HEK293 (cell line): ENCODE data around the gene PTPRCAP.

Source experiments
- CTCF ChIA-PET: fragments of 350-600 bp; formaldehyde crosslinking; extraction: SDS; loops from one replicate; lab custom pipeline; 2021; ENCODE audit warnings: antibody characterized with exemption; lab: Yijun Ruan, JAX
- POLR2A ChIA-PET: fragments of 300-600 bp; formaldehyde crosslinking; extraction: SDS; loops from one replicate; lab custom pipeline; 2020; ENCODE audit warnings: antibody characterized with exemption, inconsistent platforms; lab: Yijun Ruan, JAX
- H3K27ac ChIP-seq: fragments of 200-500 bp; sonication (Bioruptor generic); 2 replicates; pipeline ENCODE4 v1.5.1; 2014; ENCODE audit warnings: low read depth, low read length, control low read depth, inconsistent platforms; ENCODE audit errors: extremely low read depth
- H3K36me3 ChIP-seq, 2 experiments: fragments of 200-500 bp in 1 of 2; sonication (Bioruptor generic) in 1 of 2; 1 replicate in 1 of 2; 2 replicates in 1 of 2; pipeline ENCODE4 v1.5.1; 2014 to 2017; ENCODE audit warnings: inconsistent platforms in 2 of 2, low read length in 2 of 2; ENCODE audit not compliant: control insufficient read depth in 2 of 2, insufficient read depth in 1 of 2
- H3K4me1 ChIP-seq: fragments of 200-500 bp; sonication (Bioruptor generic); 2 replicates; pipeline ENCODE4 v1.5.1; 2014; ENCODE audit warnings: mild to moderate bottlenecking, low read length, inconsistent platforms; ENCODE audit not compliant: control insufficient read depth, insufficient read depth
- H3K4me3 ChIP-seq: 2 replicates; pipeline ENCODE4 v1.5.1; 2011; ENCODE audit warnings: low read depth, mild to moderate bottlenecking, control low read depth, low read length, moderate library complexity
- H3K9me3 ChIP-seq: fragments of 200-500 bp; sonication (Bioruptor generic); 2 replicates; pipeline ENCODE4 v1.5.1; 2014; ENCODE audit warnings: low read depth, low read length, inconsistent platforms; ENCODE audit not compliant: control insufficient read depth, insufficient read depth
- EGR2 ChIP-seq: fragments of 450-650 bp; formaldehyde crosslinking; IDR thresholded peaks from 2 replicates; pipeline ENCODE4 v1.5.1; 2016; ENCODE audit warnings: low read depth, missing biosample characterization, missing genetic modification characterization
- GLI4 ChIP-seq: fragments of 450-650 bp; formaldehyde crosslinking; IDR thresholded peaks from 2 replicates; pipeline ENCODE4 v1.5.1; 2016; ENCODE audit warnings: missing biosample characterization, missing genetic modification characterization
- GLIS1 ChIP-seq: fragments of 450-650 bp; formaldehyde crosslinking; IDR thresholded peaks from 2 replicates; pipeline ENCODE4 v1.5.1; 2016; ENCODE audit warnings: missing biosample characterization, missing genetic modification characterization
- KLF16 ChIP-seq: fragments of 450-650 bp; formaldehyde crosslinking; IDR thresholded peaks from 2 replicates; pipeline ENCODE4 v1.5.1; 2017; ENCODE audit warnings: missing biosample characterization, missing genetic modification characterization
- KLF7 ChIP-seq: fragments of 450-650 bp; formaldehyde crosslinking; IDR thresholded peaks from 2 replicates; pipeline ENCODE4 v1.5.1; 2016; ENCODE audit warnings: missing biosample characterization, missing genetic modification characterization, borderline replicate concordance
- PRDM6 ChIP-seq: fragments of 450-650 bp; formaldehyde crosslinking; IDR thresholded peaks from 2 replicates; pipeline ENCODE4 v1.5.1; 2017; ENCODE audit warnings: missing biosample characterization, missing genetic modification characterization
- SETDB1 ChIP-seq: IDR thresholded peaks from one replicate; pipeline ENCODE4 v1.6.1; 2017; ENCODE audit warnings: mild to moderate bottlenecking, low read length, moderate library complexity, mixed read lengths; ENCODE audit not compliant: insufficient read length
- SP2 ChIP-seq: fragments of 450-650 bp; formaldehyde crosslinking; IDR thresholded peaks from 2 replicates; pipeline ENCODE4 v1.5.1; 2016; ENCODE audit warnings: missing biosample characterization, missing genetic modification characterization
- SP7 ChIP-seq: fragments of 450-650 bp; formaldehyde crosslinking; IDR thresholded peaks from 2 replicates; pipeline ENCODE4 v1.5.1; 2016; ENCODE audit warnings: missing biosample characterization, missing genetic modification characterization
- ZBTB17 ChIP-seq: fragments of 450-650 bp; formaldehyde crosslinking; IDR thresholded peaks from 2 replicates; pipeline ENCODE4 v1.5.1; 2016; ENCODE audit warnings: missing biosample characterization, missing genetic modification characterization
- ZBTB48 ChIP-seq: fragments of 450-650 bp; formaldehyde crosslinking; IDR thresholded peaks from 2 replicates; pipeline ENCODE4 v1.5.1; 2016; ENCODE audit warnings: missing biosample characterization, missing genetic modification characterization
- ZBTB8A ChIP-seq: fragments of 450-650 bp; formaldehyde crosslinking; IDR thresholded peaks from 2 replicates; pipeline ENCODE4 v1.5.1; 2016; ENCODE audit warnings: missing biosample characterization, missing genetic modification characterization
- ZFHX2 ChIP-seq: fragments of 450-650 bp; formaldehyde crosslinking; conservative IDR thresholded peaks from 2 replicates; pipeline ENCODE4 v1.5.1; 2016; ENCODE audit warnings: missing biosample characterization, missing genetic modification characterization
- ZFP37 ChIP-seq: fragments of 450-650 bp; formaldehyde crosslinking; IDR thresholded peaks from 2 replicates; pipeline ENCODE4 v1.5.1; 2016; ENCODE audit warnings: missing biosample characterization, missing genetic modification characterization
- ZNF146 ChIP-seq: fragments of 450-650 bp; formaldehyde crosslinking; IDR thresholded peaks from 2 replicates; pipeline ENCODE4 v1.5.1; 2016; ENCODE audit warnings: missing biosample characterization, missing genetic modification characterization
- ZNF157 ChIP-seq: fragments of 450-650 bp; formaldehyde crosslinking; IDR thresholded peaks from 2 replicates; pipeline ENCODE4 v1.5.1; 2016; ENCODE audit warnings: missing biosample characterization, missing genetic modification characterization
- ZNF175 ChIP-seq: fragments of 450-650 bp; formaldehyde crosslinking; IDR thresholded peaks from 2 replicates; pipeline ENCODE4 v1.5.1; 2016; ENCODE audit warnings: missing biosample characterization, missing genetic modification characterization
- ZNF211 ChIP-seq: fragments of 450-650 bp; formaldehyde crosslinking; IDR thresholded peaks from 2 replicates; pipeline ENCODE4 v1.5.1; 2016; ENCODE audit warnings: low read depth, missing biosample characterization, missing genetic modification characterization
- ZNF221 ChIP-seq: fragments of 450-650 bp; formaldehyde crosslinking; IDR thresholded peaks from 2 replicates; pipeline ENCODE4 v1.5.1; 2017; ENCODE audit warnings: missing biosample characterization, missing genetic modification characterization, borderline replicate concordance
- ZNF239 ChIP-seq: fragments of 450-650 bp; formaldehyde crosslinking; IDR thresholded peaks from 2 replicates; pipeline ENCODE4 v1.5.1; 2016; ENCODE audit warnings: missing biosample characterization, missing genetic modification characterization
- ZNF324 ChIP-seq: fragments of 450-650 bp; formaldehyde crosslinking; IDR thresholded peaks from 2 replicates; pipeline ENCODE4 v1.5.1; 2016; ENCODE audit warnings: missing biosample characterization, missing genetic modification characterization
- ZNF341 ChIP-seq: fragments of 450-650 bp; formaldehyde crosslinking; IDR thresholded peaks from 2 replicates; pipeline ENCODE4; 2016; ENCODE audit warnings: low read depth, missing biosample characterization, missing genetic modification characterization
- ZNF366 ChIP-seq: fragments of 450-650 bp; formaldehyde crosslinking; conservative IDR thresholded peaks from 2 replicates; pipeline ENCODE4 v1.5.1; 2016; ENCODE audit warnings: missing biosample characterization, missing genetic modification characterization
- ZNF416 ChIP-seq: fragments of 450-650 bp; formaldehyde crosslinking; IDR thresholded peaks from 2 replicates; pipeline ENCODE4 v1.5.1; 2016; ENCODE audit warnings: missing biosample characterization, missing genetic modification characterization
- ZNF433 ChIP-seq: fragments of 450-650 bp; formaldehyde crosslinking; IDR thresholded peaks from 2 replicates; pipeline ENCODE4 v1.5.1; 2016; ENCODE audit warnings: missing biosample characterization, missing genetic modification characterization, low read depth
- ZNF449 ChIP-seq: fragments of 450-650 bp; formaldehyde crosslinking; IDR thresholded peaks from 2 replicates; pipeline ENCODE4 v1.5.1; 2017; ENCODE audit warnings: missing biosample characterization, mild to moderate bottlenecking, missing genetic modification characterization, moderate library complexity
- ZNF48 ChIP-seq: fragments of 450-650 bp; formaldehyde crosslinking; IDR thresholded peaks from 2 replicates; pipeline ENCODE4 v1.5.1; 2016; ENCODE audit warnings: missing biosample characterization, missing genetic modification characterization
- ZNF501 ChIP-seq: fragments of 450-650 bp; formaldehyde crosslinking; IDR thresholded peaks from 2 replicates; pipeline ENCODE4 v1.5.1; 2016; ENCODE audit warnings: missing biosample characterization, missing genetic modification characterization
- ZNF624 ChIP-seq: fragments of 450-650 bp; formaldehyde crosslinking; IDR thresholded peaks from 2 replicates; pipeline ENCODE4 v1.5.1; 2017; ENCODE audit warnings: missing biosample characterization, missing genetic modification characterization
- ZNF639 ChIP-seq: fragments of 450-650 bp; formaldehyde crosslinking; IDR thresholded peaks from 2 replicates; pipeline ENCODE4 v1.5.1; 2016; ENCODE audit warnings: missing biosample characterization, missing genetic modification characterization
- ZNF670 ChIP-seq: fragments of 450-650 bp; formaldehyde crosslinking; IDR thresholded peaks from 2 replicates; pipeline ENCODE4 v1.5.1; 2016; ENCODE audit warnings: missing biosample characterization, missing genetic modification characterization, low read depth
- ZSCAN23 ChIP-seq: fragments of 450-650 bp; formaldehyde crosslinking; IDR thresholded peaks from 2 replicates; pipeline ENCODE4 v1.5.1; 2016; ENCODE audit warnings: missing biosample characterization, missing genetic modification characterization
- TF ChIP-seq, protein P1 (sequence below): fragments of 450-650 bp; formaldehyde crosslinking; IDR thresholded peaks from 2 replicates; pipeline ENCODE4 v1.5.1; 2016; ENCODE audit warnings: missing biosample characterization, missing genetic modification characterization

Gene PTPRCAP

GRCh38 chr11:67437809-67438157 lies 301 bp upstream of the PTPRCAP start:
- TF ChIP-seq ZNF433 (no peak), ZNF670 (tag by site-specific recombination) (no peak), ZNF639 (tag by site-specific recombination) (no peak), ZNF624 (no peak), ZFP37 (no peak), ZNF416 (tag by site-specific recombination) (no peak), SP7 (tag by site-specific recombination) (no peak), ZNF449 (tag by site-specific recombination) (no peak), KLF7 (no peak), ZNF221 (no peak), ZNF175 (tag by site-specific recombination) (no peak), GLI4 (tag by site-specific recombination) (no peak), ZNF48 (no peak), ZNF146 (tag by site-specific recombination) (no peak), ZNF501 (no peak), PRDM6 (tag by site-specific recombination) (no peak), GLIS1 (tag by site-specific recombination) (no peak), ZNF341 (no peak), ZNF211 (tag by site-specific recombination) (no peak)
- TF ChIP-seq, protein P1, sequence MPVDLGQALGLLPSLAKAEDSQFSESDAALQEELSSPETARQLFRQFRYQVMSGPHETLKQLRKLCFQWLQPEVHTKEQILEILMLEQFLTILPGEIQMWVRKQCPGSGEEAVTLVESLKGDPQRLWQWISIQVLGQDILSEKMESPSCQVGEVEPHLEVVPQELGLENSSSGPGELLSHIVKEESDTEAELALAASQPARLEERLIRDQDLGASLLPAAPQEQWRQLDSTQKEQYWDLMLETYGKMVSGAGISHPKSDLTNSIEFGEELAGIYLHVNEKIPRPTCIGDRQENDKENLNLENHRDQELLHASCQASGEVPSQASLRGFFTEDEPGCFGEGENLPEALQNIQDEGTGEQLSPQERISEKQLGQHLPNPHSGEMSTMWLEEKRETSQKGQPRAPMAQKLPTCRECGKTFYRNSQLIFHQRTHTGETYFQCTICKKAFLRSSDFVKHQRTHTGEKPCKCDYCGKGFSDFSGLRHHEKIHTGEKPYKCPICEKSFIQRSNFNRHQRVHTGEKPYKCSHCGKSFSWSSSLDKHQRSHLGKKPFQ (tag by site-specific recombination), result no peak
- TF ChIP-seq, all 188 proteins: peak for 0
- ChIA-PET CTCF (interaction anchor here (0.7 kb wide), 1 partner anchor 37 kb away, joined by 4 read pairs; the partner anchor contains the start of gene PPP1CA), POLR2A (interaction anchor here (0.6 to 2.6 kb wide), 7 partner anchors 10 to 1550 kb away, joined by 3 to 11 read pairs (median 6); partner anchors contain the start of genes FIBP, PPP1CA, RPS6KB2 and TMEM134)
- Histone ChIP-seq H3K4me1 (no peaks in the 10 kb centered on the region), H3K4me3 (no peak overlapping the region), H3K9me3 (no peaks in the 10 kb centered on the region), H3K27ac (no peak overlapping the region), H3K36me3 (peaks cover 0 to 83% of the 10 kb centered on the region in 2 experiments; a peak in 1 of 3 replicates)

DNA sequence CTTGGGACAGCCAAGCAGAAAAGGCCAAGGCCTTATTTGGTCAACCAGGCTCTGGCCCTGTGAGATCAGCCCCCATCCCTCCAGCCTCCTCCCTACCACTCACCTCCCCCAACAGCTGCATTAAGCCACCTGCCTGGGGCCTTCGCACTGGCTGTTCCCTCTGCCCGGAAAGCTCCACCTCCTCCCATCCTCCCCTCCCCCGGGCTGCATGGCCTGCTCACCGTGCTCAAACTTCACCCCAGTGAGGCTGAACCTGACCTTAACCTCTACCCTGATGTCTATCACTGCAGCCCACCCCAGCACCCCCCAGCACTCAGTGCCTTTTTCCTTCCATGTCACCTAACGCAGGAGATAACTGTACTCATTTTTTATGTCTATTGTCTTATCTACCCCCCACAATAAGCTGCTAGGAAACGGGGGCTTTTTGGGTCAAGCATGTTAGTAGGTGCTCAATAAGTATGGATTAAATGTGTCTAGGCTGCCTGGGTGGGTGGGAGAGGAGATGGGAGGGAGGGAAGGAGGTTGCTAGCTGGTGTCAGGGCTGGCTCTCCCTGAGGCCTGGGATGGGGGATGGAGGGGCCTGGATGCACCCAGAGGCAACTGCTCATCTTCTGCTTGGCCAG lies 912 bp downstream of the PTPRCAP start:
- peaks cover 0 to 86% of the 10 kb centered on the region in 2 experiments; a peak in 1 of 3 replicates for H3K36me3 ChIP-seq
- TF ChIP-seq ZBTB48 (tag by site-specific recombination), result no peak
- TF ChIP-seq ZSCAN23 (tag by site-specific recombination), result 0 out of 2 replicates have a peak, but pooled peaks have one; percentile 42
- TF ChIP-seq ZNF157 (tag by site-specific recombination), result no peak
- peak; percentile 58; the same call in 1 of the 2 replicates for TF ChIP-seq ZBTB17
- TF ChIP-seq ZNF366 (tag by site-specific recombination), result peak; percentile 57
- 0 out of 2 replicates have a peak, but pooled peaks have one; percentile 31 for TF ChIP-seq KLF16
- TF ChIP-seq ZBTB8A (tag by site-specific recombination), result 0 out of 2 replicates have a peak, but pooled peaks have one; percentile 24
- TF ChIP-seq ZFHX2 (tag by site-specific recombination), result peak; percentile 35; the same call in 1 of the 2 replicates
- TF ChIP-seq ZNF324 (tag by site-specific recombination), result 0 out of 2 replicates have a peak, but pooled peaks have one; percentile 39
- TF ChIP-seq EGR2 (tag by site-specific recombination), result peak; percentile 55; the same call in 1 of the 2 replicates
- peak; percentile 47 for TF ChIP-seq SP2 (tag by site-specific recombination)
- TF ChIP-seq SETDB1, result no peak
- no peak for TF ChIP-seq ZNF239 (tag by site-specific recombination)

More for the DNA sequence above, 912 bp downstream of the PTPRCAP start:
- Histone ChIP-seq H3K4me1 (no peaks in the 10 kb centered on the region), H3K27ac (no peak overlapping the region), H3K9me3 (no peaks in the 10 kb centered on the region), H3K4me3 (no peak overlapping the region)
- ChIA-PET CTCF (interaction anchor here (1.2 kb wide), 1 partner anchor 35 kb away, joined by 5 read pairs; the partner anchor contains the start of gene PPP1CA), POLR2A (interaction anchor here (0.6 to 1.5 kb wide), 7 partner anchors 8 to 90 kb away, joined by 3 to 6 read pairs (median 4); partner anchors contain the start of genes PPP1CA, RPS6KB2 and TMEM134)
